Lung microvascular endothelial cell (primary cell): ENCODE measurements around the gene DENND4B. TPM values are rescaled to one million over a fixed set of nuclear protein-coding genes. Genes with fewer than 3 reads are reported as not detected.
"Not testable (repeated sequence)": the region's sequence is repeated elsewhere in the genome, so short reads cannot be mapped to it uniquely, and the experiment has no call there.

Experiments used
- DNase-seq, 2 donors: peaks; one replicate each; pipeline versions ENCODE4 v3.0.0 to v3.0.0-alpha.2; 2010; ENCODE audit warnings: low read depth in 2 of 2
- total RNA-seq: library from RNA; depleted of rRNA; stranded (reverse); fragments of >200 nt; gene quantifications from 2 replicates; pipeline ENCODE4 v1.2.1, GENCODE V29; 2014

DENND4B gene
- total RNA-seq, 1 donor from 2014 or later, result 12.3 TPM

DNA sequence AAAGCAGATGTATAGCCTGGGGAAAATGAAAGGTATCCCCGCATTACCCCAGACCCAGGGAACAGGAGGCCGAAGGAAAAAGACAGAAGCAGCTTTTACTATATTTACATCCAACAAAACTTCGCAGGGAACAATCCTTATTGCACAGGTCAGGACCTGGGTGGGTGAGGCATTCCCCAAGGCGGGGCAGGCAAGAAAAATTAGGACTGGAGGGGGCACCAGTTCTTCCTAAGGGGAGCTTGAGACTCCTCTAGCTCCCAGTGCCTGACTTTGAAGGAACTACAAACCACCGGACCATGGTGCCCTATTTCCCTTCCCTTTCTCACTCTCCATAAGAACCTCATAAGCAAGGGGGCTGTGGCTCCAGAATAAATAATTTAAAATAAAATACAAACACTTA, 17.1 kb downstream of the DENND4B start:
- DNase-seq, result no peak

DNA sequence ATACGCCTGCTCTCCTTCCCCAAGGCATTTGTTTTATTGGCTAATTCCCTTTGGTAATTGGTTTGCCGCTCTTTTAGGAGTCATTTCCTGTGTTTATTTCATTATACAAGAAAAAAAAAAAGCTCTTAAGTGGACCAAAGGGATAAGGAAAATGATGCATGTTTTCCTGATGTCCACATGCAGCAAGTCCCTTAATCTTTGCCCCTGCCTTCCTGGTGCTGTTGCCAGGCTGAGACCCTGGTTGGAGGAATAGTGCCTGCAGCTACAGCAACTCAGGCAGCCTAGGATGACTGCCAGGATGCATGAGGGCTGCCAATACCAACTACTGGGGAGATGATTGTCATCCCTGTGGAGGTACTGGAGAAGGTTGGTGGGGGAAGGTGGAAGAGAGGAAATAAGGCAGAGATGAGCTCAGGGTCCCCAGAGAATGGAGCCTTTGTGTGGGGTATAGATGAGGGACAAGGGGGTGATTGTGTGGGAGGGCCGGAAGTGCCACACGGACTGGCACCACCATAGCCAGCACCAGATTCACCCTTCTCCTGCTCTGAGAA, 17.7 kb downstream of the DENND4B start:
- DNase-seq, result peak in 1 of 2 donors; percentile 88

DNA sequence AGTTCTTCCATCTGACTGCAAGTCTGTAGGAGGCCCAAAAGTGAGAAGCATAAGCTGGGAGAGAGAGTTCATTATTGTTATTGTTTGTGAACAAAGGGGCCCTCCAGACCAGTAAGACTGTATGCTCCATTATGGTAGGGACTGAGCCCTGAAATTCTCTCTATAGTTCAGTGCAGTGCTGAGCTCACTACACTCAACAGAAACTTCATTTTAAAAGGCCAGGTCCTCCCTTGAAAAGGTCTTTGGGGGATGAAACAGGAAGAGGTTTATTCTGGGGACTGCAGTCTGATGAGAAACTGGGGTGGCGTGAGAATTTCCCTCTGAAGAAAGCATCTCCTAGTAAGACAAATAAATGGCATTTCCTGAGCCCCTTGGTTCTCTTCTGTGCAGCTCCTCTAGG, 18.3 kb downstream of the DENND4B start:
- no peak for DNase-seq

DNA sequence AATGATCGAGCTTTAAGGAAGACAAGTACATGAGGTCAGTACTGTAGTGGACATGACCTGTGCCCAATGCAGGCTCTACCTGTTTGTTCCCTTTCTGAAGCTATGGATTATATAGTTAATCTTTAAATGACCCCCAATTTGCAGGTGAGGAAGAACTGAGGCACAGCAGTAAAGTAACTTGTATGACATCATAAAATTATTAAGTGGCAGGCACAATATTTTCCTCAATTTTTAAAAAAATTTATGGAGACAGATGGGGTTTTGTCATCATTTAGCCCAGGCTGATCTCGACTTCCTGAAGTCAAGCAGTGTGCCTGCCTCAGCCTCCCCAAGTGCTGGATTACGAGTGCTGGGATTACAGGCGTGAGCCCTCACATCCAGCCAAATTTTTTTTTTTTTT, 20.1 kb downstream of the DENND4B start:
- no peak for DNase-seq

DNA sequence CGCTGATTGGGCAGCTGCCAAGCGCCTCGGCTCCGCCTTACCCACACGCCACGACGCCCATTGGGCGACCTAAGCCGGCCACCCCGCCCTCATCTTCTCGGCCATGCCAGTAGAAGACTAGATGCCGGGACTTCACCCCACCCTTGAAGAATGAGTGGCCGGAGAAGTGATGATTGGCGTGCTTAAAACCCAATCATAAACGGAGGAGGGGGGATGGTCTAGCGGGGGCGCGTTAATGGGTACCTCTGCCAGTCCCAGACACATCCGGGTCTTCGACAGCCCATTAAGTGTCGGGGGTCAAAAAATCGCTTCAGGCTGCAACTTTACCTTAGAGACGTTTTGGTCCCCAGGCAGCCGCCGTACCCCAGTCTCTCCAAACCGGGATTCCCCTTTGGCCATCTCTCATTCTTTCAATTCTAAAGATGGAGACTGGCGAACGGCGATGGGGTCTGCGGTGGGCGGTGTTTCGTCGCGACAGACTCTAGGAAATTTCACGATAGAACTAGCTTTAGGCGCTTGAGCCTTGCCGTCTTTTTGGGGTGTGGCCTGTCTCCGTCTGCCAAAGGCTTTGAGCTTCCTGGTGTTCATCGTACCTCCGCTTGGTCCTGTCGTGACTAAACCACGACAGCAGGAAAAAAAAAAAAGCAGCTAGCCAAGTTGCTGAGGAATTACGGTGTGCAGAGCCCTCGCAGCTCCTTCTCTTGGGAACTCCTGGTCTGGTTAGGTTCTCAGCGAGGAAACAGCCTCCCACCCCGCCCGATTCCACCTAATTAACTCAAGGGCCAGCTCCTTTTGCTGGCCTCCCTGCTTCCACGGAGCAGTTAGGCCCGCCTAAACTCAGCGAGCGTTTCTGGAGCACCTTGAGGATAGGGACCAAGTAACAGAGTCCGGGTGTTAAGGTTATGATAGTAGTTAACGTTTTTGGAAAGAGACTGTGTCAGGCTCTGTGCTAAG, 23.3 kb downstream of the DENND4B start, which contains the start of gene GATAD2B:
GATAD2B (minus strand) TSS at position 1 of the 954 bp plus-strand sequence. CDS start 94,625 bp downstream, outside the sequence.
- DNase-seq, result peak; percentile 100

DNA sequence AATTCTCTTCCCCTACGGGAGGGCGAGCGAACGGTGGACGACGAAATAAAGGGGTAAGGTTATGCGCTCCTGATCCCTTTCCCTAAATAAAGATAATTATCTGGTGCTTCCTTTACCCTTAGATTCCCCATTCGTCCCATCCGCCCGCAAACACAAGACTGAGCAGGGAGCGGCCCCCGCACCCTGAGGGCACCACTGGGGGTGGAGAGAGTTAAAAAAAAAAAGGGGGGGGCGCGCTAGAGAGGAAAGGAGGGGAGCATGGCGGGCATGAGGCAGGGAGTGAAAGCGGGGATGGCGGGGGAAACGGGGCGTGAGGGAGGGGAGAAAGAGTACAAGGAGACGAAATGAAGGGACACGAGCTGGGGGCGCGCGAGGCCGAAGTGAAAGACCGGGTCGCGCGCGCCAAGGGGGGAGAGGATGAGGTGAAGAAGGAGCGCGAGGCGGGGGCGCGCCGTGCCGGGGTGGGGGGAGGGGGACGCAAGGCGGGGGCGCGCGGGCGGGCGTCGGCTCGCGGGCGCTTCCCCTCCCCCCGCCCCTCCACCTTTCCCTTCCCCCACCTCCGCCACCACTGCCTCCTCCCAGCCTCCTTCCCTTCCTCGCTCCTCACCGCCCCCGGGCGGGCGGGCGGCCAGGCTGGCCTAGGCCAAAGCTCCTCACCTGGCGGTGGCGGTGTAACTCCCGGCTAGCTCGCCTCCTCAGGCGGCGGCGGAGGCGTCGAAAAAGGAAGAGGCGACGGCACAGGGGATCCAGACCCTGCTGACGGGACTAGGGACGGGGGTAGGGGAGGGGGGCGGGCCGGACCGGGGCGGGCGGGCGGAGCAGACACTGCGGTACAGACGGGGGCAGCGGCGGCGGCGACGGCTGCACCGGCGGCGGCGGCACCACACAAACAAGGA, 24.2 kb downstream of the DENND4B start:
- DNase-seq, result no peak

DNA sequence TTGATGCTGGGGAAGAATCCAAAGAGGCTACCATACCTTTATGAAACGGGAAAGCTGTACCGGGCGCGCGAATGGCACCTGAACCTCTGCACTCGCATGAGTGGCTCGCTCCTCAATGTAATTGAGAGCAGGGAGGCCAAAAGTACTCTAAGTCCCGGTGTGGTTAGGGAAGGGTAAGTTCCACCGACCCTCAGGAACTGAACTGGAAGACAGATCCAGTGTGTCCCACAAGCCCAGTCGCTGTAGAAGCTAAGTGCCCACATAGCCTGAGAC, 24.8 kb downstream of the DENND4B start:
- no peak for DNase-seq

DNA sequence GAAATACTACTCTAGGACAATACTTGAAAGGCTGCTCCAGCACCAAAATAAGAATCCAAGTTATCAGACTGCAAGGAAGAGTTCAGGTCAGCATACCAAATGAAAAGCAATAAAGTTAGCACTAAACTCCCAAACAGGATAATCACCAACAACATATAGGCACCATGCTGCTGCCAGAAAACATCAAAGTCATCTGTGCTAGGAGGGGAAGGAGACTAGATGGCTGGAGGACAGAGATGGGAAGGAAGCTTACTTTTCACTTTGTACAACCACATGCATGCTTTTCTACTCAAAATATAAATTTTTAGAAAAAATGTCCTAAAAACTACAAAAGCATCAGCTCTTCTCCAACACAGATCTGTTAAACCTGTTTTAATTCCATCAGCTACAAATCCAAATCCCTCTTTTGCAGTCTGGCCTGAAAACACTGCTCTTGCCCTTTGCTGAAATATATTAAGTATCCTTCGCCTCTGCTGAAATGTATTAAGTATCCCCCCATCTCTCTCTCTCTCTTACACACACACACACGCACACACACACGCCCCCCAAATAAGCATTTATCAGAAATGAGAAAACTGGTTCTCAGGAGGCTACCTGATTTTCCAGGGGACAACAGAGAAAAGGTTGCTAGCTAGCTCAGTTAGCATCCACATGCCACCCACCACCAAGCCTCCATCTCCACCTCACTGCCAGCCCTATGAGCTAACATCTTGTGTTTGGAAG, 25.3 kb downstream of the DENND4B start:
- no peak for DNase-seq

DNA sequence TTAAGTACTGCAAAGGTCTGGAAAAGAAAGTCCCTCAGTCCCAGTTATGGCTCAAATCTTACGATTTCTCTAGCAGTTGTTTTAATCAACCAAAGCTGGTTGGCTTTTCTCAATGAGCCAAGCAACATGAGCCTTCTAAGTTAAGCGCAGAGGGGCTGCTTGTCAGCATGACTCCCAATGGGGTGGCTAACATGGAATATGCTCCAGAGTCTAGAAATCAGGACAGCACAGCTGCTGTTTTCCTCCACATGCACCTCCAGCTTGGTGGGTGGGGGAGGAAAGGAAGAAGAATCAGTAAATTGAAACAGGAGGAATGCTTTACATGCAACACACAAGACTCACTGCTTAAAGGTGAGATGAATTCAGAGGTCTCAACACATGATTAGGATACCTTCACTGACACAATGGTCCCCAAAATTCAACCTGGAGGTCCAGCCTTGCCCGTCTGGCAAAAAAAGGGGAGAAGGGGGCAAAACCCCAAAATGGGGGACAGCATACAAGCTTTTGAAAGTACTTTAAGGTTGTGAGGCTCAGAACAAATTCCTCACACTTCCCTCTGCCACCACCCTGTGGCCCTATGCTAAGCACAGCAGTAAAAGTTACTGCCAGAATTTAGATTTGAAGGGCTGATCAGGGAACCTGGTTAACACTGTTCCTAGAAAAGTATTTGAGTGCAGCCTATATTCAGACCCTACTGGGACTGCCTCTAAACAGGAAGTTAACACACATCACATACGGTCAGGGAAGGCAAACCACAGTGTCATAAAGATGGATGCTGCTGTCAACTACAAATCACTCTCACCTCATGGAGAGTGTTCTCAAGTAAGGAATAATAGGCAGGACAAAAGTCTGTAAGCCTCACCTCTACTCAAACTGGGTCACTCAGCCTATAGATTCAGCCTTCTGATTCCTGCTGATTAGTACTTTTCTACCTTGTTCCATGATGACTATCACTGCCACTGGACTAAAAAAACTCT, 26.4 kb downstream of the DENND4B start:
- peak; percentile 40 to 64 for DNase-seq

DNA sequence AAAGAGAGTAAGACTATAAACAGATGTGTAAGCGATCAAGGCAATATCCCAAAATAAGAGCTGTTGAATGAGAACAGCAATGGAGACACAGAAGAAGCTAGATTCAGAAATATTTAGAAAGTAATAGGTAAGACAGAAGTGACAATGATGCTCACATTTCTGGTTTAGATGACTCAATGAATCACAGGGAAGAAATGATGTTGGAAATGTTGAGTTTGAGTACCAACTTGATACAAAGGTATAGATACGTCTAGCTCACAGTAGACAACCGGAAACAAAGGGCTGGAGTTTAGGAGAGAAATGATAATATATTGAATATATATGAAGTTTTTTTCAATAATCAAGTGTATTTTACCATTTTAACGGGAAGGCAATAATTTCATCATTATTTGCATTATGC, 30.2 kb downstream of the DENND4B start:
- DNase-seq, result no peak

DNA sequence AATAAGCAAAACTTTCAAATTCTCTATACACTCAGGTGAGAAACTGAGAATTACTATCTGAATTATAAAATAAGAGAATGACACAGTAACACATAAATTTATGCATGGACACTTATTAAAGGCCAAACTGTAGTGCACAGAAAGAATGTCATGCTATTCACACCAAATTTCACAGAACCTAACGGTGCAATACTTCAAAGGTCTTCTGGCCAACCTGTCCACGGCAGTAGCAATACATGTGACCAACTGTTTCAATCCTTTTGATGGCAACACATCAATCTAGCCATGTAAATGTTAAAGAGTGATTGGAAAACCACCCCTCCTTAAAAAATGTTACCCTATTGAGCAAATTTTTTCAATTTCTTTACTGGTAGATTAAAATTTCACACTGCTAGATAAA, 34.2 kb downstream of the DENND4B start:
- no peak for DNase-seq

DNA sequence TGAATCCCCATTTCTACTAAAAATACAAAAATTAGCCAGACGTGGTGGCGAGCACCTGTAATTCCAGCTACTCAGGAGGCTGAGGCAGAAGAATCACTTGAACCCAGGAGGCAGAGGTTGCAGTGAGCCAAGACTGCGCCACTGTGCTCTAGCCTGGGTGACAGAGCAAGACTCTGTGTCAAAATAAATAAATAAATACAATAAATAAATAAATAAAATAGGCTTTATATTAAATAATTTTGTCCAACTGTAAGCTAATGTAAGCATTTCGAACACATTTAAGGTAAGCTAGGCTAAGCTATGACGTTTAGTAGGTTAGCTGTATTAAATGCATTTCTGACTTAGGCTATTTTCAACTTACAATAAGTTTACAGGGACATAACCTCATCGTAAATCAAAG, 36.0 kb downstream of the DENND4B start:
- DNase-seq, result not testable (repeated sequence)

DNA sequence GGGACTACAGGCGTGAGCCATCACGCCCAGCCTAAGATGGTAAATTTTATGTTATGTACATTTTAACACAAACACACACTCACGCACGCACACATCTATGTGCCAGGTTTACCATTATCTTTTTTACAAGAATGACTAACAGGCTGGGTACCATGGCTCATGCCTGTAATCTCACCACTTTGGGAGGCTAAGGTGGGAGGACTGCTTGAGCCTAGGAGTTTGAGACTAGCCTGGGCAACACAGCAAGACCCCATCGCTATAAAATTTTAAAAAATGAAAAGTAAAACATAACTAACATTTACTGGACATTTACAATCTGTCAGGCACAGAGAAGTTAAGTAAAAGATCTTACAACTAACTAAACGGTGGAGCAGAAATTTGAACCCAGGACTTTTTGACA, 38.4 kb downstream of the DENND4B start:
- no peak for DNase-seq

DNA sequence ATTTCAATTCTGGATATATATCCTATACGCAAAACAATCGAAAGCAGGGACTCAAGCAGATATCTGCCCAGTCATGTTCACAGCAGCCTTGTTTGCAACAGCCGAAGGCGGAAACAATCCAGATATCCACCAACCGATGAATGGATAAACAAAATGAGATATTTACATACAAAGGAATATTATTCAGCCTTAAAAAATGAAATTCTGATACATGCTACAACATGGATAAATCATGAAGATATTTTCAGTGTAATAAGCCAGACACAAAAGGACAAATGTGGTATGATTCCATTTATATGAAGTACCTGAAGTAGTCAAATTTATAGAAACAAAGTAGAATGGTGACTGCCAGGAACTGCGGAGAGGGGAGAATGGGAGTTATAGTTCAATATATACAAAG, 39.4 kb downstream of the DENND4B start:
- no peak for DNase-seq

DNA sequence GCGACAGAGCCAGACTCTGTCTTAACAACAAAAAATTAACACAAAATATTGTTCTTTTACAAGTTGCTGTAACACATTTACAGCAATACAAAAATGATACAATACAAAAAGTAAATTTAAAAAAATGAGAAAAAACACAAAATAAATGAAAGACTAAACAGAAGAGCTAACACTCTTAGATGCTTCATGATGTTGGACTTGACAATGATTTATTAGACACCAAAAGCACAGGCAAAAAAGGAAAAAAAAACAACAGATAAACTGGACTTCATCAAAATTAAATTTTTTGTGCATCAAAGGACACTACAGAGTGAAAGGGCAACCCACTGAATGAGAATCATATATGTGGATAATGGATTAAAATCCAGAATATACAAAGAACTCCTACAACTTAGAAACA, 40.1 kb downstream of the DENND4B start:
- no peak for DNase-seq

DNA sequence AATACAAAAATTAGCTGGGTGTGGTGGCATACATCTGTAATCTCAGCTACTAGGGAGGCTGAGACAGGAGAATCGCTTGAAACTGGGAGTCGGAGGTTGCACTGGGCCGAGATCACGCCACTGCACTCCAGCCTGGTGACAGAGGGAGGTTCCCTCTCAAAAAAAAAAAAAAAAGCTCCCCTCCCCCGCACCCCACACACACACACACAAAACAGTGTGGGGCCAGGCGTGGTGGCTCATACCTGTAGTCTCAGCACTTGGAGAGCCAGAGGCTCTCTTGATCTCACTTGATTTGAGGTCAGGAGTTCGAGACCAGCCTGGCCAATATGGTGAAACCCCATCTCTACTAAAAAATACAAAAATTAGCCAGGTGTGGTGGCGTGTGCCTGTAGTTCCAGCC, 40.6 kb downstream of the DENND4B start:
- DNase-seq, result not testable (repeated sequence)

DNA sequence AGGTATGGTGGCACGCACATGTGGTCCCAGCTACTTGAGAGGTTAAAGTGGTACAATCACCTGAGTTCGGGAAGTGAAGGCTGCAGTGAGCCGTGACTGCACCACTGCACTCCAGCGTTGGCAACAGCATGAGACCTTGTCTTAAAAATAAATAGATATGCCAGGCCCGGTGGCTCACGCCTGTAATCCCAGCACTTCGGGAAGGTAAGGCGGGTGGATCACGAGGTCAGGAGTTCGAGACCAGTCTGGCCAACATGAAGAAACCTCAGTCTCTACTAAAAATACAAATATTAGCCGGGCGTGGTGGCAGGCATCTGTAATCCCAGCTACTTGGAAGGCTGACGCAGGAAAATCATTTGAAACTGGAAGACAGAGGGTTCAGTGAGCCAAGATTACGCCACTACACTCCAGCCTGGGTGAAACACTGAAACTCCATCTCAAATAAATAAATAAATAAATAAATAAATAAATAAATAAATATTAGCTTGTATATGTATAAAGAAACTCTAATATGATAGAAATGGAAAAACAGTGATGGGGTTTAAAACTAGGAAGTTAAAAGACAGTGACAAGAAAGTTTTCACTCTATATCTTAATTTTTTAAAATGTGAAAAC, 42.6 kb downstream of the DENND4B start:
- DNase-seq, result no peak

DNA sequence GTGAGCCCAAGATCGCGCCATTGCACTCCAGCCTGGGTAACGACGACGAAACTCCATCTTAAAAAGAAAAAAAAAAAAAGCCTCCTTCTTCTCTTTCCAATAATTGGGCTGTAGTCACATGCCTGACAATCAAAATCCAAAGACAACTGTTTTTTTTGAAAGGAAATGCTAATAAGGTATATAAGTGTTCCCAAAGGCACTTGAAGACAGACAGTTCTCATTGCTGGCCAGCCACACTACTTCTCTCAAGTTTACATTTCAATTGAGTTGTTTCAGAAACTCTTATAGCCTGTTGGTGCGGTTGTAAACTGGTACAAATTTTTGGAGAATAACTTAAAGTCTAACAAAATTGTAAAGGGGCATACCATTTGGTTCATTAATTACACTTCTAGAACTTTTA, 47.0 kb downstream of the DENND4B start:
- DNase-seq, result no peak

DNA sequence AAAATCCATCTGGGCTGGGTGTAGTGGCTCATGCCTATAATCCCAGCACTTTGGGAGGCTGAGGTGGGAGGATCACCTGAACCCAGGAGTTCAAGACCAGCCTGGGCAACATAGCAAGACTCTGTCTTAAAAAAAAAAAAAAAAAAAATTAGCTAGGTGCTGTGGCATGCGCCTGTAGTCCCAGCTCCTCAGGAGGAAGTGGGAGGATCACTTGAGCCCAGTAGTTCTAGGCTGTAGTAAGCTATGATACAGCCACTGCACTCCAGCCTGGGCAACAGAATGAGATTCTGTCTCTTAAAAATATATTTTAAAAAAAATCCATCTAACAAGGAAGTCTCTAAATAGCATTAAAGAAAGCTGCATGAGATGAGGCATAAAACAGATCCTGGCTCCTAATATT, 50.7 kb downstream of the DENND4B start:
- DNase-seq, result not testable (repeated sequence)

DNA sequence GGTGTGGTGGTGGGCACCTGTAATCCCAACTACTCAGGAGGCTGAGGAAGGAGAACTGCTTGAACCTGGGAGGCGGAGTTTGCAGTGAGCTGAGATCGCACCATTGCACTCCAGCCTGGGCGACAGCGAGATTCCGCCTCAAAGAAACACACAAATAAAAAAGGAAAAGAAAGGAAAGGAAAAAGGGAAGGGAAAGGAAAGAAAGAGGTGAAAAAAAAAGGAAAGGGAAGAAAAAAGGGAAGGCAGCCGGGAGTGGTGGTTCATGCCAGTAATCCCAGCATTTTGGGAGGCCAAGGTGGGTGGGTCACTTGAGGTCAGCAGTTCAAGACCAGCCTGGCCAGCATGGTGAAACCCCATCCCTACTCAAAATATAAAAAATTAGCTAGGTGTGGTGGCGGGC, 55.5 kb downstream of the DENND4B start:
- not testable (repeated sequence) for DNase-seq
